ENCODE measurements around the gene NIT2. TPM values are rescaled to one million over a fixed set of nuclear protein-coding genes. Genes with fewer than 3 reads are reported as not detected.
"Not testable (repeated sequence)": the region's sequence is repeated elsewhere in the genome, so short reads cannot be mapped to it uniquely, and the experiment has no call there.

The NIT2 gene
- total RNA-seq, 1 donor from 2014 or later = 22.3 TPM

DNA sequence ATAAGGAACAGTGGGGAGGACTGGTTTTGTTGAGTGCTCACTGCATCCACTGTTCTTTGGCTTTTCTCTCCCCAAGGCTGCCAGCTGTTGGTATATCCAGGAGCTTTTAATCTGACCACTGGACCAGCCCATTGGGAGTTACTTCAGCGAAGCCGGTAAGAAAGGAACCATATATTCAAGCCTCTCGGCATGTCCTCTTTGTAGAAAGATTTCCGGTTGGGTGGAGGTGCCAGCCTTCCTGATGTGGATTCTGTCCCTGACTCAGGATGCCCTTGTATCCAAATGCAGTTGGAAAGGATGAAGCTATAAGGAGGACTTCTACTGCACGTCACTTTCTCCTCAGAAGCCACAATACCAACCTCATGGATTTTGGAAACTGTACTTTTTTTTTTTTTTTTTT, 14.2 kb downstream of the NIT2 start:
- TF ChIP-seq, protein P1, sequence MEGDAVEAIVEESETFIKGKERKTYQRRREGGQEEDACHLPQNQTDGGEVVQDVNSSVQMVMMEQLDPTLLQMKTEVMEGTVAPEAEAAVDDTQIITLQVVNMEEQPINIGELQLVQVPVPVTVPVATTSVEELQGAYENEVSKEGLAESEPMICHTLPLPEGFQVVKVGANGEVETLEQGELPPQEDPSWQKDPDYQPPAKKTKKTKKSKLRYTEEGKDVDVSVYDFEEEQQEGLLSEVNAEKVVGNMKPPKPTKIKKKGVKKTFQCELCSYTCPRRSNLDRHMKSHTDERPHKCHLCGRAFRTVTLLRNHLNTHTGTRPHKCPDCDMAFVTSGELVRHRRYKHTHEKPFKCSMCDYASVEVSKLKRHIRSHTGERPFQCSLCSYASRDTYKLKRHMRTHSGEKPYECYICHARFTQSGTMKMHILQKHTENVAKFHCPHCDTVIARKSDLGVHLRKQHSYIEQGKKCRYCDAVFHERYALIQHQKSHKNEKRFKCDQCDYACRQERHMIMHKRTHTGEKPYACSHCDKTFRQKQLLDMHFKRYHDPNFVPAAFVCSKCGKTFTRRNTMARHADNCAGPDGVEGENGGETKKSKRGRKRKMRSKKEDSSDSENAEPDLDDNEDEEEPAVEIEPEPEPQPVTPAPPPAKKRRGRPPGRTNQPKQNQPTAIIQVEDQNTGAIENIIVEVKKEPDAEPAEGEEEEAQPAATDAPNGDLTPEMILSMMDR (IDR thresholded peaks at IDR 0.05; ENCODE audit: unreplicated experiment) = no peak
- H3K27ac Mint-ChIP-seq (ENCODE audit: unreplicated experiment) = no peak overlapping the region
- no peak for DNase-seq (ENCODE audit: low spot score)
- no peaks in the 10 kb centered on the region for H3K9me3 Mint-ChIP-seq (ENCODE audit: unreplicated experiment)
- peaks cover 11% of the 10 kb centered on the region for H3K36me3 Mint-ChIP-seq (ENCODE audit: low read depth, unreplicated experiment)
- H3K4me1 Mint-ChIP-seq (ENCODE audit: unreplicated experiment) = no peaks in the 10 kb centered on the region
- H3K27me3 Mint-ChIP-seq (ENCODE audit: unreplicated experiment) = no peaks in the 10 kb centered on the region
- no peak overlapping the region for H3K4me3 Mint-ChIP-seq (ENCODE audit: unreplicated experiment)

DNA sequence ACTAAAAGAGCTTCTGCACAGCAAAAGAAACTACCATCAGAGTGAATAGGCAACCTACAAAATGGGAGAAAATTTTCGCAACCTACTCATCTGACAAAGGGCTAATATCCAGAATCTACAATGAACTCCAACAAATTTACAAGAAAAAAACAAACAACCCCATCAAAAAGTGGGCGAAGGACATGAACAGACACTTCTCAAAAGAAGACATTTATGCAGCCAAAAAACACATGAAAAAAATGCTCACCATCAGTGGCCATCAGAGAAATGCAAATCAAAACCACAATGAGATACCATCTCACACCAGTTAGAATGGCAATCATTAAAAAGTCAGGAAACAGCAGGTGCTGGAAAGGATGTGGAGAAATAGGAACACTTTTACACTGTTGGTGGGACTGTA, 17.2 kb downstream of the NIT2 start:
- not testable (repeated sequence) for H3K9me3 Mint-ChIP-seq (ENCODE audit: unreplicated experiment); H3K27me3 Mint-ChIP-seq (ENCODE audit: unreplicated experiment); DNase-seq (ENCODE audit: low spot score); H3K4me1 Mint-ChIP-seq (ENCODE audit: unreplicated experiment); H3K4me3 Mint-ChIP-seq (ENCODE audit: unreplicated experiment); H3K27ac Mint-ChIP-seq (ENCODE audit: unreplicated experiment)
- H3K36me3 Mint-ChIP-seq (ENCODE audit: low read depth, unreplicated experiment) = peaks cover 11% of the 10 kb centered on the region

DNA sequence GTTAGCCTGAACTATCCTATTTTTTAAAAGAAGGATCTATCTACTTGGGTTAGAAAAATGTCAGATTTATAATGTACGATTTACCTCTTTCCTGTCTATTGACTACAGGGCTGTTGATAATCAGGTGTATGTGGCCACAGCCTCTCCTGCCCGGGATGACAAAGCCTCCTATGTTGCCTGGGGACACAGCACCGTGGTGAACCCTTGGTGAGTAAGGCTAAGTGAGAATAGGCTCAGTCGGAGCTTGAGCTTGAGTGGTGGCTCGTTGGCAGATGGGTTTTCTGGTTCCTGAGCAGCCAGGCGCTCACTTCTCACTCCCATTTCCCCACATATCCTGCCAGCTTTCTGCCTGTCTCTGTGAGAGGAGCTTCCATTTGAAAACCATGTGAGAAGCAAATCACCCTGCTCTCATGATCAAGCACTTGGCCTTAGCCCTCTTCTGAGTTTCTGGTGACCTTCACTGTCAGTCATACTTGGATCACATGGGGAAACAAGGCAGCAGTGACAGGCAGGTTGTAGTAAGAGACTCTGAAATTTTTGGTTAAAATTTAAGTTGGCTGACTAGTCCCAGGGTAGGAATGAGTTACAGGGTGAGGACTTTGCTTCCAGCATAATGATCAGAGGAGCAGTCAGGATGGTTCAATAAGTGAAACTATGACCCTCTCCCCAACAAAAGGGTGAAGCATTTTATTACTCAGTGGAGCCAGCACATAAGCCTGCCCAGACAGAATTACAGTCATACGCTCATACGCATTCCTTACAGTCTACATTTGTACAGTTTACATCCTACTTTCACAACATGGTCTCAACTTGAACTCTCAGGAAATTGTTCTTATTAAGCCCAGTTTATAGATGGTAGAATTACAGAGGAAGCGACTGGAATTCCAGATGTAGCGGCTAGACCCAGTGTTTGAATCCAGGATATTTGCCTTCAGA, 18.0 kb downstream of the NIT2 start:
- Mint-ChIP-seq H3K4me1 (ENCODE audit: unreplicated experiment) (no peaks in the 10 kb centered on the region), H3K36me3 (ENCODE audit: low read depth, unreplicated experiment) (peaks cover 11% of the 10 kb centered on the region), H3K9me3 (ENCODE audit: unreplicated experiment) (no peaks in the 10 kb centered on the region), H3K4me3 (ENCODE audit: unreplicated experiment) (no peak overlapping the region), H3K27ac (ENCODE audit: unreplicated experiment) (no peak overlapping the region), H3K27me3 (ENCODE audit: unreplicated experiment) (no peaks in the 10 kb centered on the region)
- DNase-seq (ENCODE audit: low spot score) = no peak
- TF ChIP-seq, protein P1 (IDR thresholded peaks at IDR 0.05; ENCODE audit: unreplicated experiment) = no peak

DNA sequence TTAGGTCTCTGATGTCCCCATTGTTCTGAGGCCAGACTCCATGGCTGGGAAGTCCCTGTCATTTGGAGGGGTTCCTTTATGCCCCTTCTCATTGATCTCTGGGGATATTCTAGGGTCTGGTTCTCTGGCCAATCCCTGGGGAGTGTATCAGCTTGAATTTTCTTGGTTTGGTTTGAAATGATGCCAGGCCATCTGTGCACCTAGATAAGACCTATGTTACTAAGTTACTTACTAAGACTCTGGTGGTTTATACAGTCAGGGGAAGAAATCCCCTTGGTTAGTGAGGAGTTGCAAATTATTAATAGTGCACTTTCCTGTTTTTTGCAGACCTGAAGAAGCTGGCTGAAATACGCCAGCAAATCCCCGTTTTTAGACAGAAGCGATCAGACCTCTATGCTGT, 20.3 kb downstream of the NIT2 start:
- no peaks in the 10 kb centered on the region for H3K9me3 Mint-ChIP-seq (ENCODE audit: unreplicated experiment)
- no peaks in the 10 kb centered on the region for H3K27me3 Mint-ChIP-seq (ENCODE audit: unreplicated experiment)
- TF ChIP-seq, protein P1 (IDR thresholded peaks at IDR 0.05; ENCODE audit: unreplicated experiment) = no peak
- no peak overlapping the region for H3K4me3 Mint-ChIP-seq (ENCODE audit: unreplicated experiment)
- H3K36me3 Mint-ChIP-seq (ENCODE audit: low read depth, unreplicated experiment) = peaks cover 10% of the 10 kb centered on the region
- H3K4me1 Mint-ChIP-seq (ENCODE audit: unreplicated experiment) = no peaks in the 10 kb centered on the region
- no peak for DNase-seq (ENCODE audit: low spot score)
- no peak overlapping the region for H3K27ac Mint-ChIP-seq (ENCODE audit: unreplicated experiment)

DNA sequence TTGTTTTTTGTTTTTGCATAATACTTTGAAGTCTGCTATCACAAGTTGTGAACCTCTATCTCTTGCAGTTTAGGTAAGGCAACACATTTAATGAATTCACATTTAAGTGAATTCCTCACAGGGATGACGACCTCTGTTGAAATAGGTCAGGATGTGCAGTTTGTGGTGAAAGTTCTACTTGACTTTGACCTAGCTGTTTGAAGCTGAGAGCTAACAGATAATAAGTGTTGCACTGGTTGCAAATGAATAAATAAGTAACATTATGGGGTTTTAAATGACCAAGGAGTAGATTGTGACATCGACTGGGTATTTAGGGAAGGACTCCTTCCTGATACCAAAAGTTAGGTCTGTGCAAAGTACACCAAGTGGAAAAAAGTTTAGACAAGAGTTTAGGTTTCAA, 23.9 kb downstream of the NIT2 start:
- Mint-ChIP-seq H3K27ac (ENCODE audit: unreplicated experiment) (no peak overlapping the region), H3K36me3 (ENCODE audit: low read depth, unreplicated experiment) (peaks cover 10% of the 10 kb centered on the region), H3K4me3 (ENCODE audit: unreplicated experiment) (no peak overlapping the region), H3K9me3 (ENCODE audit: unreplicated experiment) (no peaks in the 10 kb centered on the region), H3K27me3 (ENCODE audit: unreplicated experiment) (no peaks in the 10 kb centered on the region), H3K4me1 (ENCODE audit: unreplicated experiment) (no peaks in the 10 kb centered on the region)
- no peak for DNase-seq (ENCODE audit: low spot score)
- TF ChIP-seq, protein P1 (IDR thresholded peaks at IDR 0.05; ENCODE audit: unreplicated experiment) = no peak

All from endothelial cell (in vitro differentiated cells).